ENCODE measurements around the gene CD86.

The CD86 gene

DNA sequence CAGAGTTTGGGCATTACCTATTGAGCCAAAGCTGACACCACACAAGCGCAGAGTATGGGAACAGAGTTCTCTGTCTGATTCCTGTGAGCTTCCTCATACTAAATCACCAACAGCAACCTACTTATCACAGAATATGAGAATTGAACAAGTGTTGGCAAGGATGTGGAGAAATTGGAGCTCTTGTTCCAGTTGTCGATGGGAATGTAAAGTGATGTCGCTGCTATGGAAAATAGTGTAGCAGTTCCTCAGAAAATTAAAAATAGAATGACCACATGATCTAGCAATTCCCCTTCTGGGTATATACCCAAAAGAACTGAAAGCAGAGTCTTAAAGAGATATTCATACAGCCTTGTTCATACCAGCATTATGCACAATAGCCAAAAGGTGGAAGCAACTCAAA is 33.4 kb downstream of the CD86 start:
- intact Hi-C loops (cut with DNase I), result no loop called here
- no peak for DNase-seq

DNA sequence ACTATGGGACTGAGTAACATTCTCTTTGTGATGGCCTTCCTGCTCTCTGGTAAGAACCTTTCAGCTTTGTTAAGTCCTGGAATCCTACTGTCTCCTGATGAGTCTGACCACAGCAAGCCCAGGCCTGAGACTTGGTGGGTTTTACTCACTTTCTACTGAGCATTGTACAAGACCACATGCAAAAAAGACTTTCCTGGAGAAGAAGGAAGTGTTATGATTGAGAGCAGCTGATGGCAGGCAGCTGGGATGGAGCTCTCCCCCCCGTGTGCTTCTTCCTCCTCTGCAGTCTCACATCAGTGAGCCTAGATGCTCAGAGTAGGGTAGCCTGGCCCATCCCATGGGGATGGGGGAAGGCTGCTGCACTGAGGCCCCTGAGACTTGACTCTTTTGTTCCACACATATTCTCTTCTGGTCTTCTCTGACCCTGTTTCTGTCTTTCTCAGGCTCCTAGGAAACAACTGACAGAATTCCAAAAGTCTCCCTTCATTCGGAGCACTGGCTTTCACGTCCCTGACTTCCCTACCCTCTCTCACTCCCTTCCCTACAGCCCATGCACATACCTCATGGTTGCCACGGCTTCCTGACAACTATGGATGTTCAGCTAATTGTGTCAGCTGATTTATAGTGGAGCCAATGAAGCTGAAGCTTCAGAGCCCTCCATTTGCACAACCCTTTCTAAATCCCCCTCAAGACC is 36.6 kb downstream of the CD86 start:
- no peak for DNase-seq

DNA sequence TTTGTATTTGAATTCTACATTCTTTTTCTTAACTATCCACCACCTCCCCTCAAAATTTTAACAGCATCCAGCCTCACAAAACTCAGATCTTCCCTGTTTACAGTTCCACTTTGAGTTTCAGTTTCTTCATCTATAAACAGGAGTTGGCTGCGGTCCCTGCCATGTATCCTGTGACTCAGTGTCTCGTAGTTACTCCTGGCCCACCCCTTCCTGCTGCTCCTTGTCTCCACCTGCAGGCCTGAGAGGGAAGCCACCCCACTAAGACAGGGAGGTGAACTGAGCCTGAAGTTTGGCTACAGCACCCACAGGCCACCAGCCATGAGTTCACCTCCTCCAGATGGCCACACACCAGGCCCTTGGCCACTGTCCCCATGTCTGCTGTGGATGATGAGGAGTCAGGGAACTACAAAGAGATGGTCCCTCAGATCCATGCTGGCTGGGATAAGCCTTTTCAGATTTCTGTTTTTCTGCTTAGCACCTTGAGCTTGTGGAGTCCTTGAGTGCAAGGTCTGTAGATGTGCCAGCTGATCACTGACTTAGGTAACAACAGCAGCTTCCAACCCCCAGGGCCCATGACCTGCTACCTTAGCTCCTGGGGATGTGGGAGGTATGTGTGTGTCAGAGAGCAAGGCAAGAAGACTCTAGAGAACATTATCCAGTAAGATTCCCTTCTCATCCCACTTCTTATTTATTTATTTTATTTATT is 37.5 kb downstream of the CD86 start:
- DNase-seq, result no peak
- intact Hi-C loops (cut with DNase I), result no loop called here

More for the DNA sequence above, 36.6 kb downstream of the CD86 start:
- intact Hi-C loops (cut with DNase I), result no loop called here

DNA sequence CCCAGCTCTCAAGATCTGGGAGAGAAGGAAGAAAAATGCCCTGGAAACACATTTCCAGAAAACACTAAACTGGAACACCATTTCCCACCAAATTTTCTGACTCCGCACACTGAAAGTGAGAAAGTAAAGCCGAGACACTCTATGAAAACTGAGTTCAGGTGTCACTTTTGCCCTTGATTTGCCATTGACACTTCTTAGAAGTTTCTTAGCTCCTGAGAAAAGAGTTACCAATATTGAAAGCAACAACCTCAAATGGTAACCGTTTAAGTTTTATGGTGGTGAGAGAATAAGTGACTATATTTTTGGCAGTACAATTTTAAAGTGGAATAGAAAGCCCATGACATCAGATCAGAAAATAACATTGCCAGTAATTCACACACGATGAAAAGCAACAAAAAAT is 39.0 kb downstream of the CD86 start:
- DNase-seq, result no peak
- intact Hi-C loops (cut with DNase I), result no loop called here

DNA sequence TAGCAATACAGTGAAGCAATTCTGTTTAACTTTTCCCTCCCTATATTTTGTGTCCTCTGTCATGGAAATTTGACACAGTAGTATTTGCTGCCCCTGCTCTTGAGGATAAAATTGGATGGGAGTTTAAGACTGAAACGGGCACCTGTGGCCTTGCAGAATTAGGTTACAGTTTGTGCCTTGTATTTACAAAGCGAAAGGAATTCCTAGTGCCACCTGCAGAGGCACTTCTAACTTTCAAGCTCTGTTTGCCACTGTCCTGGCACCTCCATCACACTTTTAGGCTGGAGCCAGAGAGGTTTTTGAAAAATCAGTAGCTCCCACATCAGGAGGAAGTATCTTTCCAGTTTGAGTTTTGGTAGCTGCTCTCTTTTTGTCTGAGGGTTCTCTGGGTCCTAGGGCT is 39.5 kb downstream of the CD86 start:
- DNase-seq, result no peak
- intact Hi-C loops (cut with DNase I), result no loop called here

DNA sequence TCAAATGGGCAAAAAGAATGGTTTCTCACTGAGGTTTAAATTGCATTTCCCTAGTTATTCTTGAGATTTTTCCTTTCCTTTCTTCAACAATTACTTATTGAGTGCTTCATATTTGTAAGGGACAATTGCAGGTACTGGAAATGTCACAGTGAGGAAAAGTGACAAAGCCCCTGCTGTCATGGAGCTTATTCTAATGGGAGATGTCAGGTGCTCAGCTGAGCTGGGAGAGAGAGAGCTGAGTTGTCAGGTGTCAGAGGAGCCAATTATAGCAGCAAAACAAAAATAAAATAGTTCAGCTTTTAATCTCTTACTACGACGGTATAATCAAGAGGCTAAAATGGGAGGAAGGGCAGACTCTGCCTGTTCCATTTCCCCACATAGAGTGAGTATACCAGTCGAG is 42.0 kb downstream of the CD86 start:
- no peak for DNase-seq
- intact Hi-C loops (cut with DNase I), result no loop called here

DNA sequence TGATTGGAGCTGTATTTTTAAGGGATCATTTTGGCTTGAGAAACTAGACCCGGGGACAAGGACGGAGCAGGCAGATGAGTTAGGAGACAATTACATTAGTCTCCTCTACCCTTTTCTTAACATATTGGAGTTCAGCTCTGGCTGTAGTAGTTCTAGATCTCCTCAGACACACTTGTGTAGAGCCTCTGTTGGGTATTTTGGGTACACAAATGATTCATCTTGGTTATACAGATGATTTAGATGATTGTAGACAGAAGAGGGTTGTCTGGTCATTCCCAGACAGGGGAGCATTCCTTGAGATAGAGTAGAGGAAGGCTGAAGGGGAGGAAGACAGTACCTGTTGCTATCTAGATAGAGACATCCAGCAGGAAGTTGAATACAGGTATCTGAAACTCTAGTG is 43.4 kb downstream of the CD86 start:
- intact Hi-C loops (cut with DNase I), result no loop called here
- no peak for DNase-seq

DNA sequence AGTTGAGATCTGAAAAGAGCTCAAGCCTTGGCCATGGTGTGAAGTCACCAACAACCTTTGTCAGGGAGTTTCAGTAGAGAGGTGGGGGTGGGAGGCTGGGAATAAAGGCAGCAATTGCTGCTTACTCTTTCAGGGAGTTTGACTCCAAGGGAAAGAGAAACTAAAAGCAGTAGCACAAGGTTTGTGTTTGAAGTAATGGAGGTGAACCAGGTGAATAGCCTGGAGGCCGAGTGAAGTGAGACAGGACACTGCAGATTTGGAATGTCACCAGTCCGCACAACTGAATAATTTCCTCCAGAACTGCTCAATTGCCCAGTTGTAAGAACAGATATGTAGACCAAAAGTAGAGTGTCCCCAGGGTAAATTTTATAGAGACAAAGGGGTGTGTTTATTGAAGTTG is 44.1 kb downstream of the CD86 start:
- intact Hi-C loops (cut with DNase I), result no loop called here
- no peak for DNase-seq

DNA sequence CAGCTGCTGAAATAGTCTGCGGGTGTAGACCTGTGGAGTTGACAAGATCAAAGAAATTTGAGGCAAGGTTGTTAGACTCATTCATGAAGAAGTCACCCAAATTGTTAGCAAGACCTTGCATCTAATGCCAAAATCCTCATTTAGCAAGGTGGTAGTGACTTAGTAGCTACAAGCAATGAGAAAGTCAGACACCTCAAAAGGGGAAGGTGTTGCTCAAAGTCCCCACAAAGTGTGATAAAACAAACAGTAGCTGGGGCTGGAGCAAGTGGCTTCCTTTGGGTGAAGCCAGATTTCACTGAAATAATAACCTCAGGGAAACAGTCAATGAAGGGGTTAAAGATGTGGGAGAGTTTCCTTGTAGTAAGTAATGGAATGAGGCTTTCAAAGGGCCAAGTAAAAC is 44.9 kb downstream of the CD86 start:
- DNase-seq, result no peak
- intact Hi-C loops (cut with DNase I), result loop anchor here (5.0 kb wide), 1 partner anchor 157 kb away; no protein-coding TSS in a partner anchor

DNA sequence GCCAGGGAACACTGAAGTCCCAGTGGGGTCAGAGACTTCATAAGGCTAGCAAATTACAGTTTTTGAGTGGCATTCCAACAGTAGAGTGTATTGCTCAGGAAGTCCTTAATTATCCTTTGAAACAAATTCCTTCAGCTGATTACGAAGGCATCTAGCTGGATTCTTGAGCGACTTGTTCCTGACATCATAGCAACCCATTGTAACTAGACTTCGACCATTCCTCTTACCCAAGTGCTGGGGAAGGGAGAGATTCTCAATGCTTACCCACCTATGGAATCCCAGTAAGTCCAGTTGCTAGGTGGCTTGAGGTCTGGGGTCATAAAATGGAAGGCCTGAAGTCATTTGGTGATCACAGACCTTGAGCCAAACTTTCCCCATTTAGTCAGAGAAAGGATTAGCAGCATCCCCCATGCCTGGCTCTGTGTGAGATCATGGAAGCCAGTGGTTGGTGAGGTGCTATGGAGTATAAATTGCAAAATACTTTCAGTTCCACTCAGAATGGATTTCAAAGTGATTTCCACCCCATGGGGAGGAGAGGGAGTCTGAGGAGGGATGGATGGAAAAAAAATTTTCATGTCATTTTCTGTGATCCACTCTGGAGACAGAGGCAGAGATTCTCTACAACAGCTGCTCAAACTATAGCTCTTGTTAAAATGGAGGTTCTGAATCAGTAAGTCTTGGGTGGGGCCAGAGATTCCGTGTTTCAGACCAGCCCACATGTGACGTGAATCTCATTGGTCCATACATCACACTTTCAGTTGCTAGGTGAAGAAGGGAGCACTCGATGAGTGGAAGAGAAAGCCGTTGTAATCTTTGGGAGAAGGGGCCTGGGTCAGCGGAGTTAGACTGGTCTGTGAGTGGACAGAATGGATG is 45.7 kb downstream of the CD86 start:
- DNase-seq, result no peak
- intact Hi-C loops (cut with DNase I), result loop anchor here (5.0 kb wide), 1 partner anchor 156 kb away; no protein-coding TSS in a partner anchor

DNA sequence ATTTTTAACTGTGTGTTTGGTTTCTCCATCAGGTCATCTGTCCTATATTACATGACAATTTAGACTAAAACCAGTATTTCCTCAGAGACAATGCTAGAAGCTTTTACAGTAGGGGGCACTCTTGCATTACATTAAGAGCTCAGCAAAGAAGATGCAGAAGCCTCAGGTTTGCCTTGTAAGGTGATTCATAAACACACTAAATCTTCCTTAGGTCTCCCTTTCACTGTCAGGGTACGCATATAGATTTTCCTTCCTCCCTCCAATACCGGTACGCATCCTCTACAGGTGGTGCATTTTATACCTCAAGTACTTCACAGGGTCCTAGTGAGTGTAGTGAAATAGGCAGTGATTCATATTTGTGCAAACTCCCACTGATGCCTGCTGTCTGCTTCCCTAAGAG is 46.5 kb downstream of the CD86 start:
- DNase-seq, result no peak

DNA sequence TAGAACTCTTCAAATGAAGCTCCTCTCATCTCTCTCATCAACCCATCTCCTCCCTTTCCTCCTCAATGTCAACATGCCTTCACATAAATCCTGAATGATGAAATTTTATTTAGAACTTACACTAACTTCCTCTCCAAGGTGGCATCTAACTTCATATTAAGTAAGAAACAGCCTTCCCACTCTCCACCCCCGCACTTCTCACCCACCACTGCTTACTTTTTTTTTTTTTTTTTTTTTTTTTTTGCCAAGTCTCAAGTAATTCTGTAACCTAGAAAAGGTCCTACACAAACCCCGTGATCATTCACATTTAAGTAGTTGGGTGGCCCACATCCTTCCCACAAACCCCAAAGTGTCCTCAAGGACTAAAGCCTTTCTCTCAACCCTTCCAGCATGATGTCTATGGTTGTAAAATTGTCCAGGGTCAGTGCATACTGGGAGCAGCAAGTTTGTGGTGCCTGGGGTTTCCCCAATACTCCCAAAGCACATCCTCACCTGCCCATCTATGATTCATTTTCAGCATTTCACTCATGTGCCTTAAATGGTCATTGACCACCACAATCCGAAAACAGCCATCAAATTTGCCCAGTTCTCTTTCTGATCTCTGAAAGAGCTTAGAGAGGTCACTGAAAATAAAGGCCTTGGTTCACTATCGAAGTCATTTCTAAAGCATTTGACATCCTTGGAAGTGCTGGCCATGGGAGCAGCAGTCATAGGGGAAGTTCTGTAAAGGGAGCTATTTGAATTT is 47.2 kb downstream of the CD86 start:
- no peak for DNase-seq
- intact Hi-C loops (cut with DNase I), result loop anchor here (5.0 kb wide), 1 partner anchor 155 kb away; no protein-coding TSS in a partner anchor

More for the DNA sequence above, 46.5 kb downstream of the CD86 start:
- intact Hi-C loops (cut with DNase I), result loop anchor here (5.0 kb wide), 1 partner anchor 156 kb away; no protein-coding TSS in a partner anchor

DNA sequence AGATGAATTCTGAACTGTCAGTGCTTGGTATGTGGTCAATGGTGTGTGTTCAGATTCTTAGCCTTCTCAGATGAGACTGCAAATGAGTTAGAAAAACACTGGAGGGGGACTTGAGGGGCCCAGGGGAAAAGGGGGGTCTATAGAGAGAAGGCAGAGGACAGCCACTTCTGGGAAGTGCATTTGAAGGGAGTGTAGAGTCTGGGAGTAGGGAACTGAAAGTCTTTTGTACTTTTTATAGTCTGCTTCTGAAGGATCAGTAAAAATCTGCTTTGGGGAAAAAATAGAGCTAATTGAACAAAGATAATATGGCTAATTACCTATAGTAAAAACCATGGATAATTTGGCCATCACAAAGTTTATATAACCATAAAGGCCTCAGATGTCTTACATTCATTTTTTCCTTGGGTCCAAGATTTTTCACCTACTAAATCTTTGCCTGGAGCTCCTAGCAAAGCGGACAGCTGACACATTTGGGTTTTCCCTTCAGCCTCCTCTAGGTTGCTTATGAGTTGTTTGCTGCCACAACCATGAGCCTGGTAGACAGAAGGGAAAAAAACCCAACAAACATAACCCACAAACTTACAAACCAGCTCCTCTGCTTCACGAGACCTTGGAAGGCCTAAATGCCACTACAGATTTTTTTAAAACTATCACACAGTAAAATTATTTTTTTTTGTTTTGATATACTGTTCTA is 48.8 kb downstream of the CD86 start:
- no peak for DNase-seq
- intact Hi-C loops (cut with DNase I), result loop anchor here (5.0 kb wide), 1 partner anchor 153 kb away; no protein-coding TSS in a partner anchor

DNA sequence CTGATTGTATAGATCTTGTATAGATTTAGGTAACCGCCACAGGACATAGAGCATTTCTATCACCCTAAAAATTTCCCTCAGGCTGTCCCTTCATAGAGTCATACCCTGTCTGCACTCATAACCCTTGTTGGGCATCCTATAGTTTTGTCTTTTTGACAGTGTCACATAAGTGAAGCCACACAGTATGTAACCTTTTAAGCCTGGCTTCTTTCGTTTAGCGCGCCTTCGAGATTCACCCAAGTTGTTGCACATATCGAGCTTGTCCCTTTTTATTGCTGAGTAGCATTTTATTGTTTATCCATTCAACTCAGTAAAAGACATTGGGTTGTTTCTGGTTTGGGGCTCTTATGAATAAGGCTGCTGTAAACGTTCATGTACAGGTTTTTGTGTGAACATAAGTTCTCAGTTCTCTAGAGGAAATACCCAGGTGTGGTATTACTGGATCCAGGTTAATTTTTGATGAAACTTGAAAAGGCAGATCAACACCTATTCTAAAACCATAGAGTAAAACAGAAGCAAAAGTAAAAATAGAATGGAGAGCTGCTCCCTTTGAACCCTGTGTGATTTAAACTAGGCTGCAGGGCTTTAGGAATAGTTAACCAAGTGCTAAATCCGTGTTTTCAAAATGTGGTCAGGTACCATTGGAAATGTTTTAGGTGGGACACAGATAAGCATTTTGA is 49.5 kb downstream of the CD86 start:
- intact Hi-C loops (cut with DNase I), result loop anchor here (5.0 kb wide), 1 partner anchor 153 kb away; no protein-coding TSS in a partner anchor

DNA sequence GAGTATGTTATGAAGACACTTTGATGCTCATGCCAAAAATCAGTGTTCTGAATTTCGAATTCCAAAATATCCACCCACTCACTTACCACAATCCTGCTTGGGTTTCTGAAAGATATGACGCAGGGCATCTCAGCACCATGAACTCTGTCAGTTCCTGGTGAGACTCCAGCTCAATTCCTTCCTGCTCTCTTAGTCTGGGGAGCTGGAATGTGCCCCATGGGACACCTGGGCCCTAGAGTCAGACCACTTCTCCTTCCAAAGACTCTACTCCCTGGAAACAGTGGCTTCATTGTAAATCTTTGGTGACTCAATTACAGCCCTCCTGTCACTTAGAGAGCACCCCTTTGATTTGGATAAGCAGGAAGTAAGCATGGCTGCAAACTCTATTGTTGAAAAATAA is 50.5 kb downstream of the CD86 start:
- intact Hi-C loops (cut with DNase I), result no loop called here
- DNase-seq, result no peak

More for the DNA sequence above, 49.5 kb downstream of the CD86 start:
- DNase-seq, result no peak

DNA sequence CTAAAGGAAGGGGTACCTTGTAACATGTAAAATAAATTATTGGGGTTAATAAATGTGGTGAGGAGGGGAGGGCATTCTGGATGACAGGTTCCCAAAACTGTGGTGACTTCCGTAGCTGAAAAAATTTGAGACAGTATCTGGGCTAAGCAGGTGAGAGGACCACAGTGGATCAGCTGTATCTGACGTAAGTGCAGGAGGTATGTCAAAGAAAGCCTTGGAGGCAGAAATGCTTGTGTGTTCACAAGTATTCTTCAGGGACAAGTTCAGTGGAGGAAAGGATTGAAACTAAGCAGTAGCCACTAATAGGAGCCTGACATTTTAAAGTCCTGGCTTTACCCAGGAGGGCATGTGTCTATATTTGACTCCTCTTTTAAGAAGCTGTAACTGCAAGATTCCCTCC is 52.0 kb downstream of the CD86 start:
- no peak for DNase-seq
- intact Hi-C loops (cut with DNase I), result no loop called here

DNA sequence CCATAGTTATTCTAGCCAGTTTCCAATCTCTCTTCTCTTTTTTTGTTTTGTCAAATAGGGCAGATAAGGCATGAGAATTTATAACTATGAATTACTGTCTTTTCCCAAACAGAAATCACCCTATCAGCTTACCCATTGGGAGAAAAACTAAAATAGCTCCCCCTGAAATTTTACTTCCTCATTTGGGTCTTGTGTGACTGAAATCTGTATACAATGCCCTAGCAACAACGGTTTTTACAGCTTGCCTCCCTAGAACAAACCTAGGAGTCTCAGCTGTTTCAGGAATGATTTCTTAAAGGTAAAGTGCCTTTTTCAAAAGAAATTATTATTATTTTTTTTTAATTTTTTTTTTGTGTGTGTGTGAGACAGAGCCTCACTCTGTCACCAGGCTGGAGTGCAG is 56.8 kb downstream of the CD86 start:
- no peak for DNase-seq
- intact Hi-C loops (cut with DNase I), result no loop called here

DNA sequence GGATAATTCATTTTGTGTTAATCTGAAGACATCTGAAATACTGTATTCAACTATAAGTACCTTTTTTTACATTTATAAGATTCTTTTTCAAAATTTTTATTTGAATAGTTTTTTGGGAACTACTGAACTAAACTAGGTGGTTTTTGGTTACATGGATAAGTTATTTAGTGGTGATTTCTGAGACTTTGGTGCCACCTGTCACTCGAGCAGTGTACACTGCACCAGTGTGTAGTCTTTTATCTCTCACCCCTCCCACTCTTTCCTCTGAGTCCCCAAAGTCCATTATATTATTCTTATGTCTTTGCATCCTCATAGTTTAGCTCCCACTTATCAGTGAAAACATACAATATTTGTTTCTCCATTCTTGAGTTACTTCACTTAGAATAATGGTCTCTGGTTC is 57.6 kb downstream of the CD86 start:
- intact Hi-C loops (cut with DNase I), result no loop called here
- DNase-seq, result no peak

DNA sequence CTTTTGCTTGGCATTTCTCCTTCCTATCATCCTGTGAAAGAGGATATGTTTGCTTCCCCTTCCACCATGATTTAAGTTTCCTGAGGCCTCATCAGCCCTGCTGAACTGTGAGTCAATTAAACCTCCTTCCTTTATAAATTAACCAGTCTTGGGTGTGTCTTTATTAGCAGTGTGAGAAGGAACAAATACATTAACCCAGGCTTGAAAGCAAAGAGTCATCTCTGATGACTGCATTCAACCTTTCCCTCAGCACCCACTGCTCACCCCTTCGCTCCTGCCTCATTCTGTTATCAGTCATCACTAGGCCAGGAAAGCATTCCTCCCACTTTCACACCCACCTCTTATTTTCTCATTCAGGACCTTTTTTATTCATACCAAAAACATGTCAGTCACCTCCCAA is 68.7 kb downstream of the CD86 start:
- intact Hi-C loops (cut with DNase I), result no loop called here
- no peak for DNase-seq
